Gastroesophageal sphincter (tissue), 3 donors: Measurements from ENCODE around the gene MLH3.

Experiments used
- POLR2A ChIP-seq, 2 donors: fragments of 450-650 bp; IDR thresholded peaks; one replicate each; pipeline ENCODE4 v1.6.1; 2017; ENCODE audit warnings: antibody characterized with exemption in 2 of 2, mild to moderate bottlenecking in 2 of 2, moderate library complexity in 1 of 2
- POLR2AphosphoS5 ChIP-seq: sonication (generic); formaldehyde crosslinking; IDR thresholded peaks from one replicate; pipeline ENCODE4 v1.6.1; 2017; ENCODE audit warnings: antibody characterized with exemption
- TF ChIP-seq, protein P1 (sequence below), 4 experiments: fragments of 200-600 bp in 2 of 4; fragments of 450-650 bp in 2 of 4; sonication (generic) in 1 of 4; IDR thresholded peaks; one replicate each; pipeline ENCODE4 v1.5.1; 2017 to 2019; ENCODE audit warnings: antibody characterized with exemption in 4 of 4, mild to moderate bottlenecking in 2 of 4, moderate library complexity in 2 of 4

DNA sequence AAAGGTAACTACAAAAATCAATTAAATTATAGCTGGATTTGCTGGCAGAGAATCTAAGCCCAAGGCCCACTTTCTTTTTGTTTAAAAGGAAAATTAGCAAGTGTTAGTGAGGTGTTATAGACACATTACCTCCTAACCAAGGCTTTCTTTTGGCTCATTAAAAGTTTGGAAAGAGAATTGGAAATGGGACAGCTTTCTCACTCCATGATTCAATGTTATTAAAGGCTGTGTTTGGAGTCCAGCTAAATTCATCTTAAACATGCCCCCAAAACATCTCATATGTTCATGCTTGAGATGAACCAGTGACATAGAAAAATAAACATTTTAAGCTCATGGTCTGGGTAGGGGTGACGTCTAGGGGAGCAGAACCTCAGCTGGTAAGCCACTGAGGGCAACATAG is 82.5 kb downstream of the MLH3 start:
- TF ChIP-seq, protein P1, sequence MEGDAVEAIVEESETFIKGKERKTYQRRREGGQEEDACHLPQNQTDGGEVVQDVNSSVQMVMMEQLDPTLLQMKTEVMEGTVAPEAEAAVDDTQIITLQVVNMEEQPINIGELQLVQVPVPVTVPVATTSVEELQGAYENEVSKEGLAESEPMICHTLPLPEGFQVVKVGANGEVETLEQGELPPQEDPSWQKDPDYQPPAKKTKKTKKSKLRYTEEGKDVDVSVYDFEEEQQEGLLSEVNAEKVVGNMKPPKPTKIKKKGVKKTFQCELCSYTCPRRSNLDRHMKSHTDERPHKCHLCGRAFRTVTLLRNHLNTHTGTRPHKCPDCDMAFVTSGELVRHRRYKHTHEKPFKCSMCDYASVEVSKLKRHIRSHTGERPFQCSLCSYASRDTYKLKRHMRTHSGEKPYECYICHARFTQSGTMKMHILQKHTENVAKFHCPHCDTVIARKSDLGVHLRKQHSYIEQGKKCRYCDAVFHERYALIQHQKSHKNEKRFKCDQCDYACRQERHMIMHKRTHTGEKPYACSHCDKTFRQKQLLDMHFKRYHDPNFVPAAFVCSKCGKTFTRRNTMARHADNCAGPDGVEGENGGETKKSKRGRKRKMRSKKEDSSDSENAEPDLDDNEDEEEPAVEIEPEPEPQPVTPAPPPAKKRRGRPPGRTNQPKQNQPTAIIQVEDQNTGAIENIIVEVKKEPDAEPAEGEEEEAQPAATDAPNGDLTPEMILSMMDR (IDR thresholded peaks at IDR 0.05) = no peak
- TF ChIP-seq POLR2AphosphoS5 = no peak
- no peak for TF ChIP-seq POLR2A (IDR thresholded peaks at IDR 0.05)
